ENCODE data around the gene POU2F2. TPM values are rescaled to one million over a fixed set of nuclear protein-coding genes. Genes with fewer than 3 reads are reported as not detected.

Gene POU2F2
- 2.0 TPM for polyA plus RNA-seq (ENCODE audit: insufficient read length)

DNA sequence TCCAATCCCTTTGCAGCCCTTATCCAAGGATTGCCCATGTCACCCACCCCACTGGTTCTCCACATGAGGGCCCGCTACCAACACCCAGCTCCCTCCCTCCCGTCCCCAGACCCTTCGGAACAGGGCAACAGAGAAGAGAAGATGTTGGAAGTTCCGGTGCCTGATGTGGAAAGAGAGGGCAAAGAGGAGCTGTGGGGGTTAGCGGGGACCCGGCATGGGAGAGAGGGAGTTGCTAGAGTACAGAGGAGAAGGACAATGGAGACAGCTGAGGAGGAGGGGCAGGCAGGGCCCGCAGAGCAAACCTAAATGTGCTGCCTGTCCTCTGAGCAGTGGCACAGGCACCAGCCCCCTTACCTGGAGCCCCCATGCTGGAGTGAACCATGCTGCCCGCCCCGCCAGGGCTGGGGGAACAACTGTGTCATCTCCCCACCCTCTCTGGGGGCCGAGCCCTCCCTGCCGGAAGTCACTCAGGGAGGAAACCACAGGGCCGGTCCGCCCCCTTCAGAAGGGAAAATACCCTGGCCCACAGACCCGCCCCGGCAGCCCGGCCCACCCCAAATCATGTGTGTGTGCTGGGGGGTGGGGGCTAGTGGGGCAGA is at the start of gene POU2F2:
TSS of gene POU2F2 (minus strand) at position 417 of the 599 bp plus-strand sequence. CDS start at position 382, 35 bp downstream.
- DNase-seq: no peak

DNA sequence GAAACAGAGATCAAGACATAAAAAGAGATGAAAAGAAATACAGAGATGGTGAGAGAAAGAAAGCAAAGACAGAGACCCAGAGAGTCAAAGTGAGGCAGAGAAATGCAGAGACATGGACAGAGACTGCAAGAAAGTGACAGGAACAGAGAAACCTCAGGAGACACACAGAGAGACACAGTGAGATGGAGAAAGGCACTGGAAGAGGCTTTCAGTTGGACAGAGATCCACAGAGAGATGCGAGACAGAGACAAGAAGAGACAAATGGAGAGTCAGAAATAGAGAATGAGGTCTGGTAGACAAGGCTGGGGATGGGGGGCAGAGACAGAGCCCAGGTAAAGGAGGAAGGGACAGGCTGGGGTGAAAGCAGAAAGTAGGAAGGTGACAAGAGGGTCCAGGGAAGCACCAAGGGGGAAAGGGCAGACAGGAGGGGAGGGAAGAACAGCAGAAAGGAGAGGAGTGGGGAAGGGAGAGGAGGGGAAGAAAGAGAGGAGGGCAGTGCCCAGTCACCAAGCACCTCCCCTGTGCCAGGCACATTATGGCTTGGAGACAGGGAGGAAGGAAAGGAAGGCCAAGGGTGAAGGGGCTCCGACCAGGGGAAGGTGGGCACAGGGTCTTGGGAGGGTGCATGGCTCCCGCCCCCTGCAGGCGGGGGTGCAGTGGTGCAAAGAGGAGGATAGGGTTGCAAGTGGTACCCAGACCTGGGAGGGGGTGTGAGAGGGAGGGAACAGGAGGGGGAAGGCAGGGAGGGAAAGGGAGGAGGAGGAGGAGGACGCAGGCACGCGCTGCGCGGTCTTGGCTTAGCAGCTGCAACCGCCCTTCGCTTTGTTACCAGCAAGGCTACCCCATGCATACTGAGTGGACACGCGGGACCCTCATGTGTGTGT is 46.8 kb upstream of the POU2F2 start:
- no peak for DNase-seq

DNA sequence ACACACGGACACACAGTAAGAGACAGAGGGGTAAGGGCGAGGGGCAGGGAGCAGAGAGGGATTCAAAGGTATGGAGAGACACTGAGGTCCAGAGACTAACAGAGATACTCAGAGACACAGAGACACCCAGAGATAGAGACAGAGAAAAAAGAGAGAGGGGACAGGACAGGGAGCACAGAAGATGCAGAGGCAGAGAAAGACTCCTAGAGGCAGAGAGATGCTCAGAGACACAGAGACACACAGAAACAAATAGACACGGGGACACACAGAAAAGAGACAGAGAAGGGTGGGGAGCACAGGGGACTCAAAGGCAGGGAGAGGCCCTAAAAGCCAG is 45.4 kb upstream of the POU2F2 start:
- no peak for DNase-seq

GRCh38 chr19:42176990-42177685 is 44.9 kb upstream of the POU2F2 start:
- peak; percentile 72 for DNase-seq

DNA sequence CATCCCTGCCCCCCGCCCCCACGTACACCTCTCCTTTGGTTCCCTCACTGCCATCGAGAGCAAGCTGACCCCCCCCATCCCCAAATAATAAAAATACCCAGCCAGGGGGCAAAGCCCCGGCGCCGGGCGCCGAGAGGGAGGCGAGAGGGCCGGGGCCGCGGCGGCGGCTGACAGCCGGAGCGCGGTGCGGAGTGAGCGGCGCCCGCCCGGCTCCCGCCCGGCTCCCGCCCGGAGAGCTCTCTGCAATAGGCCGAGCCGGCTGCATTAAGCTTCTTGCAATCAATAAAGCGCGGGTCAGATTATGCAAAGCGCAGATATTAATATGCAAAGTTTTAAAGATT is 44.4 kb upstream of the POU2F2 start:
- no peak for DNase-seq

DNA sequence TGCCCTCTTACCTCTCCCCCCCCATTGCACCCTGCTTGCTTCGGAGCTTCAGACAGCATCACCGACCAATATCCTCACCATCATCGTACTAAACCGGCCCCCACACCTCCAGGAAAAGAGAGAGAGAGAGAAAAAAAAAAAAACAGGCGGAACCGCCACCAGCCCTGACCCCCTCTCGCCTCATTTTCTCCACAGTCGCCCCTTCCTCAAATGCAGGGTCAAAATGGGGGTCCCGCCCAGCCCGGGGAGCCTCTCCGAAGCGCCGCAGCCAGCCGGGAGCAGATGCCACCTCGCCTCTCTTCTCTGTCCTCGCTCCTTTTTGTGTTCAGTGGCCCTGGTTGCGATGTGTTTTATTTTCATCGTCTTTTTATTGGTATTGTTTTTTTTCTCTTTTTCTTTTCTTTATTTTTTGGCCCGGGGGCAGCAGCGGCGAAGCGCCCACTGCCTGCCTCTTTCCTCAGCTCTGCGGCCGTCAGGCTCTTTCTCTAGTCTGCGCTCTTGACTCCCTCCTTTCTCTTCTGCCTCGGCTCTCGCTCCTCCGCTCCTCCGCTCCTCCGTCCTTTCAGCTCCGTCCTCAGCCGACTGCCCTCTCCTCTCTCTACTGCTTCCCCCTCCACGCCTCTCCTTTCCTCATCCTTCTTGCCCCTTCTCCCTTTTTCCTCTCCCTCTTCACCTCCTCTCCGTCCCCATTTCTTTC is 43.9 kb upstream of the POU2F2 start:
- no peak for DNase-seq

- DNase-seq: no peak
These were observed 42.9 kb upstream of the POU2F2 start for GRCh38 chr19:42174958-42175734.

GRCh38 chr19:42174188-42174587 is 41.9 kb upstream of the POU2F2 start:
- no peak for DNase-seq

- DNase-seq: no peak
These were observed 41.4 kb upstream of the POU2F2 start for GRCh38 chr19:42173695-42174094.

- DNase-seq: no peak
These were observed 40.0 kb upstream of the POU2F2 start for GRCh38 chr19:42172261-42172660.

DNA sequence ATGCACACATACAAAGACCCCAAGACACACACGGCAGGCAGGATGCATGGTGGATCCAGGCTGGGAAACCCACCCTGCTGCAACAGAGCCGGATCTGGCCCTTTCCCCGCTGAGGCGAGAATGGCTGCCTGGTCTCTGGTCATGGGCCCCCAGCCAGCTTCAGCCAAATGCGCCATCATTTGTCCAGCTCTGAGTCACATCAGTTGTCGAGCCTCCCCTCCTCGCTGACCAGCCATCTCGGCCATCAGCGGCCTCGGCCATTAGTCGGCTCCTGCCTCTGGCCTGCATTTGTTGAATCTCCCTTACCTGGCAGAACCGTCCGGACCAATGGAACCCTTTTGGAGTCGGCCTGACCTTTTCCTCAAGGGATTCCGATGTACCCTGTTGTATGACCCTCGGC is 38.5 kb upstream of the POU2F2 start:
- DNase-seq: no peak

GRCh38 chr19:42169486-42170413 is 37.5 kb upstream of the POU2F2 start:
- DNase-seq: no peak

DNA sequence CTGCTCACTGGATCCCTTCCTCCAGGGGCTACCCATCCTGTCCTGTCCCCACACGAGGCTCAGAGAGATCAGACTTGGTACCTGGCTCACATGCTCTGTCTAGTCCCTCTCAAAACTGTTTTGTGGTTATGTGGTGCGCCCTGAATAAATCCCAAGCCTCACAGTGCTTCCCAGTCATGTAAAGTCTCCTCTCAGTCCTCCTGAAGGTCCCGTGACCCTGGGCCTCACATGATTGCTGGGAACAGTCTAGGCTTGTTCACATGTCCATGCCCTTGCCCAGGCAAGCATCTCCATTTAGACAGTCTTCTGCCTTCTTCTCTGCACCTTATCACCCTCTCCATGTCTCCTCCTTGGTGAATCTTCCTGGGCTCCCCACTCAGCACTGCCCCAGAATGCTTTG is 36.0 kb upstream of the POU2F2 start:
- no peak for DNase-seq

DNA sequence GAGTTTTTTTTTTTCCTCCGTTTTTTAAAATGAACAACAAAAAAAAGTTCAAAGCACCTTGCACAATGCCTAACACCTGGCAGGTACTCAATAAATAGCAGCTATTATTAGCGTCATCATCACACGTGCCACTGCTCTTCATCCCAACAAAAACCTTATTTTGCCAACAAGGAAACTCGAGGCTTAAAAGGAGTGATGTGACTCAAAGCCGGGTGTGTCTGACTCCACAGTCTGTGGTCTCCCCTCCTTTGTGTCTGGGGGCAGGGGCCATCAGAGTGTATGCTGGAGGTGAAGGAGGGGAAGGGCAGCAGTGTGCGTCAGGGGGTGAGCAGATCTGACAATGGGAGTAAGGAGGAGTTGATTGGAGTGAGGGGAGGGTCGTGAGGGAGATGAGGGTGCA is 34.1 kb upstream of the POU2F2 start:
- no peak for DNase-seq

DNA sequence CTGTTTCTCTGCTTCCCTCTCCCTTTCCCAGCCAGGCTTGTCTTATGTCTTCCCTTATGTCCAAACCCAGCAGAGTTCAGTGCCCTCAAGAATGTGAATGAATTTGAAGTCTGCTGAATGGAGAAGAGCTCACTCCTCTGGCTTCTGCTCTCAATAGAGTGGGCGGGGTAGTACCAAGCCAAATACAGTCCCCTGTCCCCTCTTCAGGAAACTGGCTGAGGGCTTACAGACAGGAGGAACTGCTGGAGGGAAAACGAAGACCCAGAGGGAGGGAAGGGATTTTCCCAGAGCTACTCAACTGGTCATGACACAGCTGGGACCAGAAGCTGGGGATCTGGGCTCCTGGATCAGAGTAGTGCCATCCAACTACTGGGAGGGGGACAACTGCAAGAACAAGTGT is 32.9 kb upstream of the POU2F2 start:
- DNase-seq: no peak

GRCh38 chr19:42161616-42162263 is 29.5 kb upstream of the POU2F2 start:
- DNase-seq: no peak

DNA sequence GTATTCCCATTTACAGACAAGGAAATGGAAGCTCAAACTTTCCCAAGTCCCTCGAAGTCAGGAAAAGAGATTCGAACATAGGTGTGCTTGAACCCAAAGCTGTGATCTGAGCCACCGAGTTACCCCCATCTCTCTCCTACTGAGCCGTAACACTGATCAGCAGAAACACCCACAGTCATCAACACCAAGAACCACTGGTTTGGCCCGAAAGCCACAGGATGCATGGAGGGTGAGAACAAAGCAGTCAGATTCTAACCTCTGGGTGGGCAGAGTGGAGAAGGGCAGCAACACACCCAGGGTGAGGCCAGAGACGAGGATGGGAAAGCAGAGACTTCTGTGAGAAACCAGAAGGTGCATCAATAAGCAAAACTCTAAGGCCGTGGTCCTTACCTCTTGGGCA is 27.7 kb upstream of the POU2F2 start:
- no peak for DNase-seq

DNA sequence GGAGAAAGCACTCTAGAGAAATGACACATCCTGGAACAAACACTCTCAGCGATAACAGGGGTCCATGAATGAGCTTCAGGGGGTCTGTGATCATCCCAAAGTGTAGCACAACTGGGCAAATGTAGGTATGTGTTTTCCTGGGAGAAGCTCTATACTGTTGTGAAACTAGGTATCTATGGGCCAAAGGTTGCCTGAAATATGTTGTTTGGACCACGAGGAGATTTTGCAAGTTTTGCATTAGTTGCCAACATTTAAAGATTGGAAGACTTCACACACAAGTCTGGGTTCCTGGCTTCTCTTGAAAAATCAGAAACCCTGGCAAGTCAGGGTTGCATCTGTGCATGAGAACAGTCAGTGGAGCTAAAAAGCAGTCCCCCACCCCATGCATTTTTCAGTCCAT is 26.7 kb upstream of the POU2F2 start:
- no peak for DNase-seq

- DNase-seq: no peak
These were observed 24.3 kb upstream of the POU2F2 start for GRCh38 chr19:42156571-42156970.

- DNase-seq: no peak
These were observed 23.6 kb upstream of the POU2F2 start for GRCh38 chr19:42155796-42156195.

Data from hindlimb muscle (tissue), 1 donor.